Cerebellar nuclear complex (tissue), 1 donor: ENCODE results near the gene VKORC1L1.
"Not testable (repeated sequence)": the region's sequence is repeated elsewhere in the genome, so short reads cannot be mapped to it uniquely, and the experiment has no call there.

Experiments
- DNase-seq, 2 experiments: peaks; one replicate each; lab custom pipeline; 2025; lab: John Stamatoyannopoulos, UW

VKORC1L1 gene

DNA sequence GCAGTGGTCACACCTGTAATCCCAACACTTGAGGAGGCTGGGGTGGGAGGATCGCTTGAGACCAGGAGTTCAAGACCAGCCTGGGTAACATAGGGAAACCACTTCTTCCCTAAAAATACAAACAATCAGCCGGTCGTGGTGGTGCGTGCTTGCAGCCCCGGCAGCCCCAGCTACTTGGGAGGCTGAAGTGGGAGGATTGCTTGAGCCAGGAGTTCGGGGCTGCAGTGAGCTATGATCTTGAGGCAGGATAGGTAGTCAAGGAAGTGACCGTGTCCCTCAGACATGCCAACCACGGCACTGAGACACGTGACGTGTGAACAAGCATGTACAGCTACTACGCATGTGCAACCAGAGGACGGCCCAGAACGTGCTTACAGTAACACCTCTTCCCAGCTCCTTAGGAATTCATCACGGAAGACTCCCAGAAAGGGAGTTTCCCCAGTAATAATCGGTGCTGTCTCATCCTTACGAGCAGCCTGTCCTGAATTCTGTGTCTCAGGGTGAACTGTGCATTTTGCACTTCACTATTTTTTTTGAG, 103.9 kb downstream of the VKORC1L1 start:
- no peak for DNase-seq

DNA sequence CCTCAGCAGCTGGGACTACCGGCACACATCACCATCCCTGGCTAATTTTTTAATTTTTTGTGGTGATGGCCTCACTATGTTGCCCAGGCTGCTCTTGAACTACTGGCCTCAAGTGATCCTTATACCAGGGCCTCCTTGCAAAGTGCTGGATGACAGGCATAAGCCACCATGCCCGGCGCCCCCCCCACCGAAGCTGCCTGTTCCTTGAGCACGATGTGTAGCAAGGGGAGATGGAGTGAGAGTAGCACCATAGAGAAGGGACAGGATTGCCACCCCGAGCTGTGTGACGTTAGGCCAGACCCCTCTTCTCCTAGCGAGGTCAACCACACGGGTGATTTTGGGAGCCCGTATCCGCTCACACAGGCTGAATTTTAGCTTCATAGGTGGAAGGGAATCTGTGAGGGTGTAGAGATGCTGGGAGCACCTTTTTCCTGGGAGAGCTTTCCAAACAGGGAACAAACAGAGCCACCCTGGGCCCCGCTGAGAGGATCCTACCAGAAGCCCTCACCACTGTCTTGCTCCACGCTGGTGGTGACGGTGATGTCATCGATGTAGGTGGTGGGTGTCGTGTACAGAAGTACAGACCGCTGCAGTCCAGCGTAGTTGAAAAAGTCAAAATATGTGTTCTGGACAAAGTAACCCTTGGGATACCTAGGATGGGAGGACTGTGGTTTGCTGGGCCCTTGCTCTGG, 106.2 kb downstream of the VKORC1L1 start:
- DNase-seq: no peak

DNA sequence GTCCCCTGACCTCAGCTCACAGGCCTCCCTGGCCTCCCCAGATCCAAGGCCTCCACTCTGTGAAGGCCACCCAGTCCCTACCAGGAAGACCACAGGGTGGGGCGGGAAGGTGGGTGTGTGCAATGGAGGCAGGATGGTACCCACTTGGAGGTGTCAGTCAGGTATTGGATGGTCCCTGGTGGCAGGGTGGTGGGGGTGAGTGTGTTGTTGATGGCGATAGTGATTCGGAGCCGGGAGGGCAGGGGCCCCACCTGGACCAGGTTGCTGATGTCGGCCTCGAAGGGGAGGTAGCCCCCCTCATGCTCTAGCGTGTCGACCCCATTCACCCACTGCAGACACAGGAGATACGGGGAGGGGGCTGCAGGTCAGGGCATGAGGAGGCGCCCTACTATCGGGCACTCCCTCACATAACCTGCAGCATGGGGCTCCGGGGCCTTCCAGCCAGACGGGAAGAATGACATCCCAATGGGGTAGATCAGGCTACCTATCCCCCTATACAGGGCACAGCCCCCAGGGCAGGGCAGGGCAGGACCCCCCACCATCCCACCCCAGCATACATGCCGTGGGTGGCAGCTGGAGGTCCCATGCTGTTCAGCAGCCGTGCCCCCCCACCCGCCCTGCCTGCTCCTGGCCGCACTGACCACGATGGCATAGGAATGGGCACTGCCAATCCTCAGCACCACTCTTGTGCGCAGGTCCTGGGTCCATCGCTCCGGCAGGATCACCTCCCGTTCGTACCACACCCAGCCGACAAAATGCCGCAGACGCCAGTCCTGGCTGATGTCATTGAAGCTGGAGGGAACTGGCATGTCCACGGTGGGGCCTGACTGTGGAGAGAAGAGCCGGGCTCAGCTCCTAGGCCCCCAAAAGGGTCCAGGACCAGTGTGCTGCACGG, 107.0 kb downstream of the VKORC1L1 start:
- no peak for DNase-seq

DNA sequence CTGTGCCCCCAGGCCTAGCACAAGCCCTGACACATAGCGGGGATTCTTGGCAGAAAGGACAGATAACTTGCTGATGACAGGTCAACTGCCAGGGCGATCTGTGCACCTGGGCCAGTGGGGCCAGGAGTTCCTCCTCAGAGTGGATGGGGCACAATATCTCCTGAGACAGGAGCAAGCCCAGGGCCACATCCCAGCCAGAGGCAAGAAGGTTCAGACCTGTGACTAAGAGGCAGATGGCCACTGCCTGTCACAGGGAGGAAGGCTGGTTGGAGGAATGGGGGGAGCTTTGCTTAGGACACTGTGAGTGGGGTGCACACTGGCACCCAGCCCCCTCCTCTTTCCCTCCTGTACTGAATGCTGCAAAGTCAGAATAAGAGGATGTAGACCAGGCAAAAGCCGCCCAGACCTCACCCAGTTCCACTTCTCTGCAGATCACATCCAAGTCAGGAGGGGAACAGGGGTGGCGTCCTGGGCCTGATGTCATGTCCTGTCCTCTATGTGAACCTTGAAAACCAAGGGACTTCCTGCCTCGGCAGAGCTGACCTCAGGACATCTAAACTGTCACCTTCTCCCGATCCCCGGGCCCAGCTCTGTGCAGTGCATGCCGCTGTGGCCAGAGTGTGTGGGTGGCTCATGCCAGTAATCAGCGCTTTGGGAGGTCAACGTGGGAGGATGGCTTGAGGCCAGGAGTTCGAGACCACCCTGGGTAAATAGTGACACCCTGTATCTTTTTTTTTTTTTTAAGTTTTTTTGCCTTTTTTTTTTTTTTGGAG, 107.8 kb downstream of the VKORC1L1 start:
- DNase-seq: no peak

DNA sequence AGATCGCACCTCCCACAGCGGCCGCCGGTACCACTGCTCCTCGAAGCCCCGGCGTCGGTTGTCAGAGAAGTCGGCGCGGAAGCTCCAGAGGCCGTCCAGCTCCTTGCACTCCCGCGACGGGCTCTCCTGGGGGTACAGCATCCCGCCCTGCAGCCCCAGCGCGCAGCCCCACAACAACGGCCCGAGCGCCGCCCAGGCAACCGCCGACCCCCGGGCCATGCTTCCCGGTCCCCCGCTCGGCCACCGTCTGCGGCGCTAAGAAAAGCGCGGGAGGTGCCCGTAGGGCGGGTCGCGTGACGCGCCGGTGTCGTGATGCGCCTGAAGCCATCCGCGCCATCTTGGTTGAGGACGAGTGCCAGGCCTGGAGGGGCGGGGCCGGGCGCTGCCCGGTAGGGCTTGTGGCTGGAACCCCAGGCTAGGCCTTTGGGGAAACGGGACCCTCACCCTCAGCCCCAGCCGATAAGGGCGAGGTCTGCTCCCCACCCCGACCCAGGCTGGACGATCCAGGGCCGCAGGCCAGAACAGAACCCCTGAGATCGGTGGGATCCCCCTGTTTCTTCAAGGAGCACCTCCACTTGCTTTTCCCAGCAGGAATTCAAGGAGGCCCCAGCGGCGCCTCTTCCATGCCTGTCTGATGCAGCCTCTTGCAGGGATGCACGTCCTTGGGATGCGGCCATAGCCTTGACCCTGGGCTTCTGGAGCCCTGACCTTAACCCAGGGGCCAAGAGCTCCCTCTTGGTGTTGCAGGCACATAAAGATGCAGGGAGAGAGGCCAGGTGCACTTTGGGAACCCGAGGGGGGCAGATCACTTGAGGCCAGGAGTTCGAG, 109.3 kb downstream of the VKORC1L1 start, which contains the start of gene GUSB:
GUSB (minus strand) TSS at position 249 of the 828 bp plus-strand sequence; CDS start at position 219, 30 bp downstream.
- DNase-seq: peak; percentile 36 to 71

DNA sequence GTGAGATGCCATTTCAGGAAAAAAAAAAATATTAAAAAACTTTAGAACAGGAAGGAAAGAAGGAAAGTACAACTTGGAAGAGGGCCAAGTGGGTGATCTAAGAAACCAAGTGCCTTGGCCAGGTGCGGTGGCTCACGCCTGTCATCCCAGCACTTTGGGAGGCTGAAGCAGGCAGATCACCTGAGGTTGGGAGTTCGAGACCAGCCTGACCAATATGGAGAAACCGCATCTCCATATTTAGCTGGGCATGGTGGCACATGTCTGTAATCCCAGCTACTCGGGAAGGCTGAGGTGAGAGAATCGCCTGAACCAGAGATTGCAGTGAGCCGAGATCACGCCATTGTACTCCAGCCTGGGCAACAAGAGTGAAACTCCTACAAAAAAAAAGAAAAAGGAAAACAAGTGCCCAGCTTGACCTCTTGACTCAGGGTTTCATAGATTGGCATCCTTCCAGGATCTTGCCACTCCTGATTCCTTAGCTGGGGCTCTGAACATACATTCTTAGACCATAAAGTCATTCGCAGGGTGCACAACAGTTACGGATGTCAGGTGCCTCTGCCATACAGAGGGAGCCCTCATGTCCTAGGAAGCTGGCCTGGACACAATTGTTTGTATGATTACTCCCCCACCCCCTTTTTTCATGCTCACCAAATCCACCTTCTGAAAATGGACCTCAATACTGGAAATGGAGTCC, 111.2 kb downstream of the VKORC1L1 start:
- no peak for DNase-seq

DNA sequence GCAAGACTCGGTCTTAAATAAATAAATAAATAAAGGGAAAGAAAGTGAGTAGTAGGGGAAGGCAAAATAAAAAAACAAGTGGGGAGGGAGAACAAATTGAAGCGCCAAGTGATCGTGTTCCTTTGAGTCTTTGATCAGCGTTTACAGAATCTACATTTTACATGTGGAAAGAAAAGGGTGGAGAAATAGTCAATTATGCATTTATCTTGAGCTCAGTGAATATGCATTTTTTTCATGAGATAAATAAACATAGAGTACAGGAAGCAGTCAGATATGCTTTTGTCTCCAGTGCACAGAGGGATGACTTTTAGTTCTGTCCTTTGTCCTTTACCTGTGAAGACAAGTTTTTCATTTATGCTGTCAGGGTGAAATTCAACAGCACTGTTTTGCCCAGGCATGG, 115.2 kb downstream of the VKORC1L1 start:
- no peak for DNase-seq

DNA sequence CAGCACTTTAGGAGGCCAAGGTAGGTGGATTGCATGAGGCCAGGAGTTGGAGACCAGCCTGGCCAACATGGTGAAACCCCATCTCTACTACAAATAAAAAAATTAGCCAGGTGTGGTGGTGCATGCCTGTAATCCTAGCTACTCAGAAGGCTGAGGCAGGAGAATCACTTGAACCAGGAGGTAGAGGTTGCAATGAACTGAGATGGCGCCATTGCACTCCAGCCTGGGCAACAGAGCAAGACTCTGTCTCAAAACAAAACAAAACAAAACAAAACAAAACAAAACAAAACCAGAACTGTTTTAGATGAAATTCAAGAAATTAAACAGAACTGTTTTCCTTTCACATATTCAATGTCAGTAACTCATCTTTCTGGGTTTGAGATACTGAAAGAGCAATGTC, 115.6 kb downstream of the VKORC1L1 start:
- not testable (repeated sequence) for DNase-seq

DNA sequence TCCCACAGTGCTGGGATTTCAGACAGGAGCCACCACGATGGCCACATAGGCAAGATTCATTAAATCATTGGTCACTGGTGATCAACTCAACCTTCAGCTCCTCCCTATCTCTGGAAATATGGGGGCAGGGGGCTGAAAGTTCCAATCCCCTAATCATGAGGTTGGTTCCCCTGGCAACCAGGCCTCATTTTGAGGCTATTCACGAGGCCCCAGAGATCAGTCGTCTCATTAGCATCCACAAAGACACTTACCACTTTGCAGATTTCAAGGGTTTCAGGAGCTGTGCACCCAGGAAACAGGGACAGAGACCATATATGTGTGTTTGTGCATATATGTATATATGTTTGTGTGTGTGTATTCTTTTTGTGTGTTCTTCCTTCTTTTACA, 116.8 kb downstream of the VKORC1L1 start:
- DNase-seq: no peak

DNA sequence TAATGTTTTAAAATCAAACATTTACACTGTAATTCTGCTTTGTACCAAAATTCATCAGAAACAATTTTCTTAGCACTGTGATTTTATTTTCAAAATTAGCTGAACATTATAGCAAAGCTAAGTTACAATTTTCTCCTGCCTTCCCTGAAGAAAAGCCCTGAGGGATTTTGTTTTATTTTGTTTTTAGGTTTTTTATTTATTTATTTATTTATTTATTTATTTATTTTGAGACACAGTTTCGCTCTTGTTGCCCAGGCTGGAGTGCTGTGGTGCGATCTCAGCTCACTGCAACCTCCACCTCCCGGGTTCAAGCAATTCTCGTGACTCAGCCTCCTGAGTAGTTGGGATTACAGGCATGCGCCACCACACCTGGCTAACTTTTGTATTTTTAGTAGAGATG, 119.0 kb downstream of the VKORC1L1 start:
- not testable (repeated sequence) for DNase-seq

DNA sequence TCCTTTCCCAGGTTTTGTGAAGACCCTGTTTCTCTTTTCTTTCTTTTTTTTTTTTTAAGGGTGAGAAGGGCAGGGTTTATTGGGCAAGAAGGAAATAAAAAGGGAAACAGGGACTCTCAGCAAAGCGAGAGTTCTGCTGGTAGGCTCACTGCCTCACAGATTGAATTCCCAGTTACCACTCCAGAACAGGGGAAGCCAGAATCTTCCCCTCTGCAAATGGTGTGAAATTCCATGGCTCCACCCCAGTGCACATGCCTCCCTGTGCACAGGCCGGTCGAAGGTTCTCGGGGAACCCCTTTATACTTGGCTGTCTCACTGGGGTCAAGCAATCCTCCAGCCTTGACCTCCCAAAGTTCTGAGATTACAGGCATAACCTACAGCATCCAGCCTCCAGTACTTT, 119.7 kb downstream of the VKORC1L1 start:
- DNase-seq: no peak

DNA sequence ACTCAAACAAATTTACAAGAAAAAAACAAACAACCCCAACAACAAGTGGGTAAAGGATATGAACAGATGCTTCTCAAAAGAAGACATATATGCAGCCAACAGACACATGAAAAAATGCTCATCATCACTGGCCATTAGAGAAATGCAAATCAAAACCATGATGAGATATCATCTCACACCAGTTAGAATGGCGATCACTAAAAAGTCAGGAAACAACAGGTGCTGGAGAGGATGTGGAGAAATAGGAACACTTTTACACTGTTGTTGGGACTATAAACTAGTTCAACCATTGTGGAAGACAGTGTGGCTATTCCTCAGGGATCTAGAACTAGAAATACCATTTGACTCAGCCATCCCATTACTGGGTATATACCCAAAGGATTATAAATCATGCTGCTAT, 122.1 kb downstream of the VKORC1L1 start:
- DNase-seq: not testable (repeated sequence)

DNA sequence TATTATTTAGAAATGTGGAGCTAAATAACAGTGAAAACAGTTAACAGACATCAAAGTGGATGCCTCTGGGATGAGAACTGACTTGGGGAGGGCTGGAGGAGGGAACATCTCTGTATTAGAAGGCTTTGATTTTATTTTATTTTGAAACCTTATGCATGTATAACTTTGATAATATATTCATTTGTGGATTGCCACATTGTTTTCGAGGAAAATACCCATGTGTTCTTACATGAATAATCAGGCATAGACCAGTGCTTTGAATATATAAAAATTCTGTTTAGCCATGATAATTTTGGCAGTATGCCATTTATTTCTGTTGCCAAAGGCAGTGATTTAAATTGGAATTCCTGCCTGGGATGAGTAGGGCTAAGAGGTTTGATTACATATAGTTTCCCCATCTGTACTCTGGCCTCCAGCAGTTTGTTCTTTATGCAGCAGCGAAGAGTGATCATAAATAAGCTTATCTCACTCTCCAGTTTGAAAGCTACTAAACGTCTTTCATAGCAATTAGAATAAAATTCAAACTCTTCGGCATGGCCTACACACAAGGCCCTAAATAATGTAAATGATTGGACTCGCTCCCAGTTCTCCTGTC, 128.0 kb downstream of the VKORC1L1 start:
- not testable (repeated sequence) for DNase-seq

DNA sequence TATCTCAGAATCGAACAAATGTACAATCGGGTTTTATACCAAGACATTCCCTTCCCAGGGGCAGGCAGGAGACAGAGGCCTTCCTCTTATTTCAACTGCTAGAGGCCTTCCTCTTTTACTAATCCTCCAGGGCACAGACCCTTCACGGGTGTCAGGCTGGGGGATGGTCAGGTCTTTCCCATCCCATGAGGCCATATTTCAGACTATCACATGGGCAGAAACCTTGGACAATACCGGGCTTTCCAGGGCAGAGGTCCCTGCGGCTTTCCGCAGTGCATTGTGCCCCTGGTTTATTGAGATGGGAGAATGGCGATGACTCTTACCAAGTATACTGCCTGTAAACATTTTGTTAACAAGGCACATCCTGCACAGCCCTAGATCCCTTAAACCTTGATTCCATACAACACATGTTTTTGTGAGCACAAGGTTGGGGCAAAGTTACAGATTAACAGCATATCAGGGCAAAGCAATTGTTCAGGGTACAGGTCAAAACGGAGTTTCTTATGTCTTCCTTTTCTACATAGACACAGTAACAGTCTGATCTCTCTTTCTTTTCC, 132.3 kb downstream of the VKORC1L1 start:
- not testable (repeated sequence) for DNase-seq

DNA sequence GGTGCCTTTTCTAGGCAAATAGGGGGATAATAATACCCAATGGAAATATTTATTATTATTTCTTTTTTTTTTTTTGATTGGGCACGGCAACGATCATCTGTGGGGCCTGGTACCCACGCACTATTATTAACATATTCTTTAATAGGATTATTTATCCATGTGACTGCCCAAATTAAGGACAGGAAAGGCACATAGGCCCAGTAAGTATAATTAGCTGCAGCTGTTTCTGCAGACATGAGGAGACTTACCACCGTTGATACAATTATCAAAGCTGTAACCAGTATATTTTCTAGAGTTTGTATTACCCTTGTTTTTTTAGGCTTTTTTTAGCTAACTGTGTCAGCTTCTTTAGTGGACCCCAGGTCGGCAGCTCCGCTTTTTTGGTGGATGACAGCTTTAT, 134.4 kb downstream of the VKORC1L1 start:
- DNase-seq: no peak
